ENCODE results near the gene MUC5AC.
"Not testable (repeated sequence)": the region's sequence is repeated elsewhere in the genome, so short reads cannot be mapped to it uniquely, and the experiment has no call there.

The MUC5AC gene

DNA sequence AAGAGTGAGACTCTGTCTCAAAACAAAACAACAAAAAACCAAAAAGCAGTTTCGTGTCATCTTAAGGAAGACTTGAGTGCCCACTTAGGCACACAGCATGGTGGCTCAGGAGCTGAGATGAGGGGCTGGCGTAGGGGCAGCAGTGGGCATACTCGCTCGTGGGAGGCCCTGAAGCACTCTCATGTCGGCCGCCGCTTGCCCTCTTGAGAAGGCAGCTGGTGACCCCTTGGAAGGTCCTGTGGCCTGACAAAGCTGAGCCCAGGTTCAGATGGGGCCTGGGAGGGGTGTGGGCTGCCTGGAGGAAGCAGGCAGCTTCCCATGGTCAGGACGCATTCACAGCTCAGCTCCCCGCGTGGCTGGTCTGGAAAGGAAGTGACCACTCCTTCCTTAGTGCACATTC lies 80.1 kb downstream of the MUC5AC start:
- no peak overlapping the region for H3K4me3 ChIP-seq (ENCODE audit: low read length)
- DNase-seq (ENCODE audit: low read depth) = no peak
- TF ChIP-seq CTCF (conservative IDR thresholded peaks at IDR 0.05; ENCODE audit: low read length) = no peak

GRCh38 chr11:1238767-1239595 lies 81.2 kb downstream of the MUC5AC start:
- no peak for TF ChIP-seq CTCF (conservative IDR thresholded peaks at IDR 0.05; ENCODE audit: low read length)
- no peak overlapping the region for H3K4me3 ChIP-seq (ENCODE audit: low read length)
- DNase-seq (ENCODE audit: low read depth) = no peak

GRCh38 chr11:1239596-1240205 lies 81.9 kb downstream of the MUC5AC start:
- TF ChIP-seq CTCF (conservative IDR thresholded peaks at IDR 0.05; ENCODE audit: low read length) = no peak
- no peak overlapping the region for H3K4me3 ChIP-seq (ENCODE audit: low read length)
- no peak for DNase-seq (ENCODE audit: low read depth)

GRCh38 chr11:1240771-1241170 lies 83.0 kb downstream of the MUC5AC start:
- no peak for TF ChIP-seq CTCF (conservative IDR thresholded peaks at IDR 0.05; ENCODE audit: low read length)
- no peak overlapping the region for H3K4me3 ChIP-seq (ENCODE audit: low read length)
- DNase-seq (ENCODE audit: low read depth) = no peak

GRCh38 chr11:1241706-1242105 lies 84.0 kb downstream of the MUC5AC start:
- no peak for TF ChIP-seq CTCF (conservative IDR thresholded peaks at IDR 0.05; ENCODE audit: low read length)
- H3K4me3 ChIP-seq (ENCODE audit: low read length) = no peak overlapping the region
- no peak for DNase-seq (ENCODE audit: low read depth)

GRCh38 chr11:1242289-1242688 lies 84.5 kb downstream of the MUC5AC start:
- H3K4me3 ChIP-seq (ENCODE audit: low read length) = no peak overlapping the region
- no peak for TF ChIP-seq CTCF (conservative IDR thresholded peaks at IDR 0.05; ENCODE audit: low read length)

GRCh38 chr11:1242751-1243150 lies 85.0 kb downstream of the MUC5AC start:
- H3K4me3 ChIP-seq (ENCODE audit: low read length); DNase-seq (ENCODE audit: low read depth): not testable (repeated sequence)

More at GRCh38 chr11:1242289-1242688, 84.5 kb downstream of the MUC5AC start:
- DNase-seq (ENCODE audit: low read depth) = no peak

GRCh38 chr11:1243521-1243920 lies 85.8 kb downstream of the MUC5AC start:
- H3K4me3 ChIP-seq (ENCODE audit: low read length); DNase-seq (ENCODE audit: low read depth): not testable (repeated sequence)

GRCh38 chr11:1244557-1244956 lies 86.8 kb downstream of the MUC5AC start:
- not testable (repeated sequence) for DNase-seq (ENCODE audit: low read depth); H3K4me3 ChIP-seq (ENCODE audit: low read length)

DNA sequence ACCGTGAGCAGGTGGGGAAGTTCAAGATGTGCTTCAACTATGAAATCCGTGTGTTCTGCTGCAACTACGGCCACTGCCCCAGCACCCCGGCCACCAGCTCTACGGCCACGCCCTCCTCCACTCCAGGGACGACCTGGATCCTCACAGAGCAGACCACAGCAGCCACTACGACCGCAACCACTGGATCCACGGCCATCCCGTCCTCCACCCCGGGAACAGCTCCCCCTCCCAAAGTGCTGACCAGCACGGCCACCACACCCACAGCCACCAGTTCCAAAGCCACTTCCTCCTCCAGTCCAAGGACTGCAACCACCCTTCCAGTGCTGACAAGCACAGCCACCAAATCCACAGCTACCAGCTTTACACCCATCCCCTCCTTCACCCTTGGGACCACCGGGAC lies 88.0 kb downstream of the MUC5AC start:
- not testable (repeated sequence) for DNase-seq (ENCODE audit: low read depth); H3K4me3 ChIP-seq (ENCODE audit: low read length)

DNA sequence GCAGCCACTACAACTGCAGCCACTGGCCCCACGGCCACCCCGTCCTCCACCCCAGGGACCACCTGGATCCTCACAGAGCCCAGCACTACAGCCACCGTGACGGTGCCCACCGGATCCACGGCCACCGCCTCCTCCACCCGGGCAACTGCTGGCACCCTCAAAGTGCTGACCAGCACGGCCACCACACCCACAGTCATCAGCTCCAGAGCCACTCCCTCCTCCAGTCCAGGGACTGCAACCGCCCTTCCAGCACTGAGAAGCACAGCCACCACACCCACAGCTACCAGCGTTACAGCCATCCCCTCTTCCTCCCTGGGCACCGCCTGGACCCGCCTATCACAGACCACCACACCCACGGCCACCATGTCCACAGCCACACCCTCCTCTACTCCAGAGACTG lies 88.5 kb downstream of the MUC5AC start:
- DNase-seq (ENCODE audit: low read depth); H3K4me3 ChIP-seq (ENCODE audit: low read length): not testable (repeated sequence)

DNA sequence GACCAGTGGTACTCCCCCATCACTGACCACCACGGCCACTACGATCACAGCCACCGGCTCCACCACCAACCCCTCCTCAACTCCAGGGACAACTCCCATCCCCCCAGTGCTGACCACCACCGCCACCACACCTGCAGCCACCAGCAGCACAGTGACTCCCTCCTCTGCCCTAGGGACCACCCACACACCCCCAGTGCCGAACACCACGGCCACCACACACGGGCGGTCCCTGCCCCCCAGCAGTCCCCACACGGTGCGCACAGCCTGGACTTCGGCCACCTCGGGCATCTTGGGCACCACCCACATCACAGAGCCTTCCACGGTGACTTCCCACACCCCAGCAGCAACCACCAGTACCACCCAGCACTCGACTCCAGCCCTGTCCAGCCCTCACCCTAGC lies 89.3 kb downstream of the MUC5AC start:
- not testable (repeated sequence) for H3K4me3 ChIP-seq (ENCODE audit: low read length); DNase-seq (ENCODE audit: low read depth)
